Neural crest cell (in vitro differentiated cells): ENCODE measurements around the gene XK. TPM values are rescaled to one million over a fixed set of nuclear protein-coding genes. Genes with fewer than 3 reads are reported as not detected.
"Not testable (repeated sequence)": the region's sequence is repeated elsewhere in the genome, so short reads cannot be mapped to it uniquely, and the experiment has no call there.

Source experiments
- DNase-seq: peaks from one replicate; pipeline ENCODE4 v3.0.0; 2021; ENCODE audit warnings: low read depth, mixed read lengths, low spot score
- H3K27ac Mint-ChIP-seq: one replicate; pipeline ENCODE4 v1.8.0; 2021; ENCODE audit warnings: mild to moderate bottlenecking, mixed read lengths; ENCODE audit not compliant: unreplicated experiment
- H3K27me3 Mint-ChIP-seq: 2 replicates; pipeline ENCODE4 v1.8.0; 2021; ENCODE audit warnings: low read depth, mild to moderate bottlenecking, mixed read lengths
- H3K36me3 Mint-ChIP-seq: 2 replicates; pipeline ENCODE4 v1.8.0; 2021; ENCODE audit warnings: low read depth, mild to moderate bottlenecking, mixed read lengths
- H3K4me1 Mint-ChIP-seq: 2 replicates; pipeline ENCODE4 v1.8.0; 2021; ENCODE audit warnings: mixed read lengths
- H3K4me3 Mint-ChIP-seq: one replicate; pipeline ENCODE4 v1.8.0; 2021; ENCODE audit warnings: mild to moderate bottlenecking, mixed read lengths
- H3K9me3 Mint-ChIP-seq: 2 replicates; pipeline ENCODE4 v1.8.0; 2021; ENCODE audit warnings: mixed read lengths
- total RNA-seq: library from RNA; stranded (reverse); gene quantifications from 2 replicates; pipeline ENCODE4 v1.2.1, GENCODE V29; 2021
- TF ChIP-seq, protein P1 (sequence below): fragments of 200-600 bp; sonication (generic); conservative IDR thresholded peaks from 2 replicates; pipeline ENCODE4 v1.5.0; 2021; ENCODE audit warnings: antibody characterized with exemption, mild to moderate bottlenecking

XK gene
- total RNA-seq, 1 donor from 2014 or later, result 0.12 TPM

DNA sequence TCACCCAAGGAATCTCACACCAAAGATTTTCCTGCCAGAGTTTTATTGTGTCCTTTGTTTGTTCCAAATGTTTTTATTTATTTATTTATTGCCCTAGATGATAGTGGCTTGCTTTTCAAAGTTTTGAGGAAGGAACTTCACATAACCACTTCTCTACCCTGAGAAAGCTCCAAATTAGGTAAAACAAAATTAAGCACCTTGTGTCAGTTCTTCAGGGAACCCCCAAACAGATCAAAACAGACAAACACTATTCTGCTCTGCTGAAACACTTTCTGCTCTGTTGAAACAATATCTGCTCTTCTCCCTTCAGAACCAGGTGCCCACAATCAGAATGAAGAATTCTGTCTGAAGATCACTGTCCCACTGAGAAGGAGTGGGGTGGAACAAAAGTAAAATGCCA lies 77.8 kb downstream of the XK start:
- Mint-ChIP-seq H3K27ac (no peak overlapping the region), H3K27me3 (no peaks in the 10 kb centered on the region), H3K36me3 (no peaks in the 10 kb centered on the region), H3K9me3 (peaks cover 7% of the 10 kb centered on the region), H3K4me3 (no peak overlapping the region), H3K4me1 (no peaks in the 10 kb centered on the region)
- no peak for DNase-seq
- TF ChIP-seq, protein P1, sequence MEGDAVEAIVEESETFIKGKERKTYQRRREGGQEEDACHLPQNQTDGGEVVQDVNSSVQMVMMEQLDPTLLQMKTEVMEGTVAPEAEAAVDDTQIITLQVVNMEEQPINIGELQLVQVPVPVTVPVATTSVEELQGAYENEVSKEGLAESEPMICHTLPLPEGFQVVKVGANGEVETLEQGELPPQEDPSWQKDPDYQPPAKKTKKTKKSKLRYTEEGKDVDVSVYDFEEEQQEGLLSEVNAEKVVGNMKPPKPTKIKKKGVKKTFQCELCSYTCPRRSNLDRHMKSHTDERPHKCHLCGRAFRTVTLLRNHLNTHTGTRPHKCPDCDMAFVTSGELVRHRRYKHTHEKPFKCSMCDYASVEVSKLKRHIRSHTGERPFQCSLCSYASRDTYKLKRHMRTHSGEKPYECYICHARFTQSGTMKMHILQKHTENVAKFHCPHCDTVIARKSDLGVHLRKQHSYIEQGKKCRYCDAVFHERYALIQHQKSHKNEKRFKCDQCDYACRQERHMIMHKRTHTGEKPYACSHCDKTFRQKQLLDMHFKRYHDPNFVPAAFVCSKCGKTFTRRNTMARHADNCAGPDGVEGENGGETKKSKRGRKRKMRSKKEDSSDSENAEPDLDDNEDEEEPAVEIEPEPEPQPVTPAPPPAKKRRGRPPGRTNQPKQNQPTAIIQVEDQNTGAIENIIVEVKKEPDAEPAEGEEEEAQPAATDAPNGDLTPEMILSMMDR, result no peak

DNA sequence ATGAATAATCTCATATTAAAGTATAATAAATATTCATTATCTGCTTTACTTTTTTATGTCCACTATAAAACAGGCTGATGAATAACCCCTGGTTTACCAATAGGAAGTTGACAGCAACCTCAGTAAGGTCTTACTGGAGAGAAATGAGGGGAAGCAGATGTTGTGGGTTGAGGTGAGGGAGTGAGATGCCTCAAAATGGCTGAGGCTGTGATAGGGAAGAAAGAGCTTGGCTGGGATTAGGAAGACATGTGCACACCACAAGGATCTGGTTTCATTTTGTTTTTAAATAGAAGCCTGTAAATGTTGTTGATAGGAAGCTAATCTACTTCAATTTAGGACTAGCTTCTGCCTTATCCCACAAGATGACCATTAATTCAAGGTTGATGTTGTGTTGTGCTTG lies 79.9 kb downstream of the XK start:
- Mint-ChIP-seq H3K9me3 (peaks cover 7% of the 10 kb centered on the region), H3K4me3 (no peak overlapping the region), H3K36me3 (no peaks in the 10 kb centered on the region), H3K27ac (no peak overlapping the region), H3K27me3 (no peaks in the 10 kb centered on the region), H3K4me1 (no peaks in the 10 kb centered on the region)
- DNase-seq, result no peak
- TF ChIP-seq, protein P1, result no peak

DNA sequence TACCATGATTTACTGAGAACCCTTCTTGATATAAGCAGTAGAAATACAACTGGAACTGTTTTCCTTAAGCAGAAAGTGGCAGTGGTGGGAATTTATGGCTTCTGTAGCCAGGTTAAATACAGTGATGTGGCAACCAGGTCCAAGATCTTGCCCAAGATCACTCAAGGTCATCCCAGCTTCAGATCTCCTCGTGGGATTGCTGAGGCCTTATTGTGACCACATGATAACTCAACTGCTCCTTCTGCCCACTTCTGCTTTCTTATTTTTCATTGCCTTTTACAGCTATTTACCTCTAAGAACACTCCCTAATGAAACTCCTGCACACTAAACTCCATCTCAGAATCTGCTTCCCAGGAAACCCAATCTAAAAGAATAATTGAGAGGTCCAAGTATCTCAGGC lies 81.8 kb downstream of the XK start:
- H3K27me3 Mint-ChIP-seq, result no peaks in the 10 kb centered on the region
- H3K4me3 Mint-ChIP-seq, result no peak overlapping the region
- TF ChIP-seq, protein P1, result no peak
- no peak overlapping the region for H3K27ac Mint-ChIP-seq
- H3K4me1 Mint-ChIP-seq, result no peaks in the 10 kb centered on the region
- no peaks in the 10 kb centered on the region for H3K36me3 Mint-ChIP-seq
- peaks cover 4% of the 10 kb centered on the region for H3K9me3 Mint-ChIP-seq
- DNase-seq, result no peak

DNA sequence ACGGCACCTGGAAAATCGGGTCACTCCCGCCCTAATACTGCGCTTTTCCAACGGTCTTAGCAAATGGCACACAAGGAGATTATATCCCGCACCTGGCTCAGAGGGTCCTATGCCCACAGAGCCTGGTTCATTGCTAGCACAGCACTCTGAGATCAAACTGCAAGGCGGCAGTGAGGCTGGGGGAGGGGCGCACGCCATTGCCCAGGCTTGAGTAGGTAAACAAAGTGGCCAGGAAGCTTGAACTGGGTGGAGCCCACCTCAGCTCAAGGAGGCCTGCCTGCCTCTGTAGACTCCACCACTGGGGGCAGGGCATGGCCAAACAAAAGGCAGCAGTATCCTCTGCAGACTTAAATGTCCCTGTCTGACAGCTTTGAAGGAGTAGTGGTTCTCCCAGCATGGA lies 83.3 kb downstream of the XK start:
- H3K4me1 Mint-ChIP-seq, DNase-seq, H3K27me3 Mint-ChIP-seq, H3K9me3 Mint-ChIP-seq, H3K4me3 Mint-ChIP-seq, H3K27ac Mint-ChIP-seq, H3K36me3 Mint-ChIP-seq: not testable (repeated sequence)

DNA sequence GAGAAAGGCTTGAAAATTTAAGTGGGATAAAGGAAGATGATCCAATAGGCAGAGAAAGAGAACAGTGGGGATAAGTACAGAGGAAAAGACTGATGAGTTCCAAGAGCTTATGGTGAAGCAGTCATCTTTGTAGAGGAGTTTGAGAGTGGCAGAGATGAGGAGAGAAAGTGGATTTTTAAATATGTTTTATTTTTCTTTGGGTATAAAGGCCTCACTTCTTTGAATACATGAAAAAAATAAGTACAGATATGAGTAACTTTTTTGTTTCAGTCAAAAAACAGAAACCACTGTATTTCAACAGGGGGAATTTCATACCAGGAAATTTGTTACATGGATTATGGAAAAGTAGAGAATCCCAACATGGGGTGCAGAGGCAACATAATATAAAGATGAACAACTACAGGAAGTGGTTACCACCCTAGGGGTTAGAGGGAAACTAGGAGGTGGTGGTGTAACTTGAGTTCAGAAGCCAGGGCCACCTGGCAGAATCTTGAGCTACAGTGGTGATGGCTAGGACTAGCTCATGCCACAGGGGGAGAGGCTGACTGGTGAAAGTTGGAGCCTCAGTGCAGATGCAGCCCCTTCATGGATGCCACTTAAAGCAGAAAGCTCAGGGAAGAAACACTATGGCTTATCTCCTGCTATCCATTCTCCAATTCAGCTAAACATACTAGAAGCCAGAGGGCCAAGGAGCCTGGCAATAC lies 90.8 kb downstream of the XK start:
- Mint-ChIP-seq H3K27ac (no peak overlapping the region), H3K9me3 (no peaks in the 10 kb centered on the region), H3K36me3 (no peaks in the 10 kb centered on the region), H3K4me1 (no peaks in the 10 kb centered on the region), H3K27me3 (no peaks in the 10 kb centered on the region), H3K4me3 (no peak overlapping the region)
- DNase-seq, result no peak
- TF ChIP-seq, protein P1, result no peak

DNA sequence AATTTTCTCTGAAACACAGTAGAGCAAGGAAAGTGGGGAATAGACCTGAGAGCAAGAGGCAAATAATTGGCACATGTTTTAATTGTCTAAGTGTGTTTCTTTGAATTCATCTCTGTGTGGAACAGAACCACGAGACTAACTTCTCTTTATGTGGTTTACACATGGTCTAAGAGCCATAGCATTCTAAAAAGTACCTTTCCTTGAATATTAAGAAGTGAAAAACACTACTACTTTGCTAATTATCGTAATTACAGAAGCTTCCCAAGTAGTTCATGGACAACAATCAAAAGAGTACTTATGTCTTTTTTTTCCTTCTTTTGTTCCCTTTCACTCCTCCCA lies 91.4 kb downstream of the XK start:
- H3K27ac Mint-ChIP-seq, result no peak overlapping the region
- TF ChIP-seq, protein P1, result no peak
- no peaks in the 10 kb centered on the region for H3K4me1 Mint-ChIP-seq
- no peak overlapping the region for H3K4me3 Mint-ChIP-seq
- H3K9me3 Mint-ChIP-seq, result no peaks in the 10 kb centered on the region
- H3K36me3 Mint-ChIP-seq, result no peaks in the 10 kb centered on the region
- no peak for DNase-seq
- H3K27me3 Mint-ChIP-seq, result no peaks in the 10 kb centered on the region
